ENCODE measurements around the gene KRTAP10-5.

The KRTAP10-5 gene

DNA sequence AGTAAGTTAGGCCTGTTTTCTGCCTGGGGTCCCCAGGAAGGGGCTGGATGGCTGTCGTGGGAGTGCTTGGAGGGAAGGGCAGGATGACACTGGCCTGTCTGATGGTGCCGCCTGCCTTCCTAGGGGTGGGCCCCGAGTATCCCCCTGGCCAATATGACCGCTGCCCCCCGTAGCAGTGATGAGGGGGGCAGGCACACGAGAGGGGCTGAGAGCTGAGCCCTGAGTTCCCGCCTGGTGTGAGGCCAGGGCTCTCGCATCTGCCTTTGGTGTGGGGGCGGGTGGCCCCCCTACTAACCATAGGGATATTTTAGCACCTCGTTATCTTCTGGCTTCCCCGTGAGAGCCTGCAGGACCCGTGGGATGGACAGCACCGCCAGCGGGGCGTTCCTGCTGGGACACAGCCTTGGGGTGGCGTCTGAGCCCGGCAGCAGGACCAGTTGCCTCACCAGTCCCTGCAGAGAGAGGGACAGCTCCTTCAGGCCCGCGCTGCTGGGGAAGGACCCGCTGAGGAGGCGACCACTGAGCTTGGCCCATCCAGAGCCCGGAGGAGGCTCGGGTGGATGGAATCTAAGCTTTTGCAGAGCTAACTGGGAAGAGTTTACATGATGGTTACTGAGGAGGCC is 50.8 kb downstream of the KRTAP10-5 start:
- Histone ChIP-seq H3K4me3 (replicated peaks; ENCODE audit: low read depth, low read length) (no peak overlapping the region), H3K27me3 (replicated peaks; ENCODE audit: control insufficient read depth, insufficient read depth, low read length) (no peaks in the 10 kb centered on the region), H3K36me3 (ENCODE audit: control insufficient read depth, insufficient read depth, low read length) (no peaks in the 10 kb centered on the region)
- TF ChIP-seq, protein P1, sequence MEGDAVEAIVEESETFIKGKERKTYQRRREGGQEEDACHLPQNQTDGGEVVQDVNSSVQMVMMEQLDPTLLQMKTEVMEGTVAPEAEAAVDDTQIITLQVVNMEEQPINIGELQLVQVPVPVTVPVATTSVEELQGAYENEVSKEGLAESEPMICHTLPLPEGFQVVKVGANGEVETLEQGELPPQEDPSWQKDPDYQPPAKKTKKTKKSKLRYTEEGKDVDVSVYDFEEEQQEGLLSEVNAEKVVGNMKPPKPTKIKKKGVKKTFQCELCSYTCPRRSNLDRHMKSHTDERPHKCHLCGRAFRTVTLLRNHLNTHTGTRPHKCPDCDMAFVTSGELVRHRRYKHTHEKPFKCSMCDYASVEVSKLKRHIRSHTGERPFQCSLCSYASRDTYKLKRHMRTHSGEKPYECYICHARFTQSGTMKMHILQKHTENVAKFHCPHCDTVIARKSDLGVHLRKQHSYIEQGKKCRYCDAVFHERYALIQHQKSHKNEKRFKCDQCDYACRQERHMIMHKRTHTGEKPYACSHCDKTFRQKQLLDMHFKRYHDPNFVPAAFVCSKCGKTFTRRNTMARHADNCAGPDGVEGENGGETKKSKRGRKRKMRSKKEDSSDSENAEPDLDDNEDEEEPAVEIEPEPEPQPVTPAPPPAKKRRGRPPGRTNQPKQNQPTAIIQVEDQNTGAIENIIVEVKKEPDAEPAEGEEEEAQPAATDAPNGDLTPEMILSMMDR (IDR thresholded peaks at IDR 0.05; ENCODE audit: insufficient read depth, low read length, poor library complexity, severe bottlenecking): no peak
- no peak for DNase-seq (ENCODE audit: extremely low read depth, insufficient read length)

All from GM06990 (cell line).